Rectal smooth muscle tissue (tissue), 1 donor: ENCODE data around the gene GOLT1A.

Experiments
- H3K27ac ChIP-seq: one replicate; pipeline ENCODE4 v1.7.0; 2013; ENCODE audit warnings: low read depth, low read length, inconsistent platforms
- H3K27me3 ChIP-seq: one replicate; pipeline ENCODE4 v1.7.0; 2013; ENCODE audit warnings: low read length; ENCODE audit not compliant: control insufficient read depth, insufficient read depth
- H3K36me3 ChIP-seq: one replicate; pipeline ENCODE4 v1.7.0; 2013; ENCODE audit warnings: low read length; ENCODE audit not compliant: control insufficient read depth, insufficient read depth
- H3K4me1 ChIP-seq: one replicate; pipeline ENCODE4 v1.7.0; 2013; ENCODE audit warnings: low read length; ENCODE audit not compliant: control insufficient read depth, insufficient read depth
- H3K4me3 ChIP-seq: one replicate; pipeline ENCODE4 v1.7.0; 2013; ENCODE audit warnings: low read length
- H3K9ac ChIP-seq: one replicate; pipeline ENCODE4 v1.7.0; 2013; ENCODE audit warnings: low read length

Gene GOLT1A

DNA sequence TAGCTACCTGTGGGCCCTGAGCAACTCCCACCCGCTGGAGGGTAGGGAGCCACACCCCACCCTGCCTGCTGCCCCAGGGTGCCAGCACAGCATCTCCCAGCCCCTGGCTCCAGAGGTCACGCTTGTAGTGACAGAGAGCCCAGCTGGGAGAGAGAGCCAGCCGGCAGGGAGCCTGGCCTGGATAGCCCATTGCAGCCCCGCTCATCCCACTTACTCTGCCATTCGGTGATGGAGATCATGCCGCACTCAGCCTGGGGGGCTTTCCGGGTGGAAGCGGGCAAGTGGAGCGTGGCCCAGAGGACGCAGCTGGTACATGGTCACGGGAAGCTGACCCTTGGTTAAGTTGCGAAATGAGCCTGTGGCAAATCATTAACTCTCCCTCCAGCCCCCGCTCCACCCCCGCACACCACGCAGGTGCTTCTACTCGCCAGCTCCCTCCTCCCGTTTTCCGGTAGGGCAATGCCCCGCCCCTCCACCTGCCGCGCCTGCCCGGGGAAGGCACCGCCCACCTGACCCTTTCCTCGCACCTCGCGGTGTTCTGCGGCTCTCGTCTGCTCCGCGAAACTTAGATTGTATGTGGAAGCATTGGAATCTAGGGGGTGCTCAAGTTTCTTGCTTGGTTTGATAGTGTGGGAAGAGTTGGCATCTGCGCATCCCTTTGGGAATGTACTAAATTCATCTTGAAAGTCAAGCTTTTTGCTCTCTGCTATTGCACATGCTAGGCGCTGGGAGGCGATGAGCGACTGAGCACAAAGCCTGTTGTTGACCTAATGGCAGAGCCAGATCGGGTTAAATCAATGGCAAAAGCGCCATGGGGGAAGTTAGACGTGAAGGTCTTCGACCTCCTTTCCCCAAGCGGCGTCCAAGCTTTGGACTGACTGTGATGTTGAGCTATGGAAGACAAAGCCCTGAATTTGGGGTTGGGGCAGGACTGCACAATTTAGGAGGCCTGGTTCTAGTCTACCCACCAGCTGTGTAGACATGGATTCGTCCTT is at the start of gene GOLT1A:
Gene GOLT1A (minus strand): TSS at position 321 of the 995 bp plus-strand sequence. CDS start 82 bp downstream, at position 239.
- Histone ChIP-seq H3K27ac (no peak within 1 kb of the TSS), H3K9ac (no peak within 1 kb of the TSS), H3K4me3 (peak within 1 kb of the TSS; percentile 51)

DNA sequence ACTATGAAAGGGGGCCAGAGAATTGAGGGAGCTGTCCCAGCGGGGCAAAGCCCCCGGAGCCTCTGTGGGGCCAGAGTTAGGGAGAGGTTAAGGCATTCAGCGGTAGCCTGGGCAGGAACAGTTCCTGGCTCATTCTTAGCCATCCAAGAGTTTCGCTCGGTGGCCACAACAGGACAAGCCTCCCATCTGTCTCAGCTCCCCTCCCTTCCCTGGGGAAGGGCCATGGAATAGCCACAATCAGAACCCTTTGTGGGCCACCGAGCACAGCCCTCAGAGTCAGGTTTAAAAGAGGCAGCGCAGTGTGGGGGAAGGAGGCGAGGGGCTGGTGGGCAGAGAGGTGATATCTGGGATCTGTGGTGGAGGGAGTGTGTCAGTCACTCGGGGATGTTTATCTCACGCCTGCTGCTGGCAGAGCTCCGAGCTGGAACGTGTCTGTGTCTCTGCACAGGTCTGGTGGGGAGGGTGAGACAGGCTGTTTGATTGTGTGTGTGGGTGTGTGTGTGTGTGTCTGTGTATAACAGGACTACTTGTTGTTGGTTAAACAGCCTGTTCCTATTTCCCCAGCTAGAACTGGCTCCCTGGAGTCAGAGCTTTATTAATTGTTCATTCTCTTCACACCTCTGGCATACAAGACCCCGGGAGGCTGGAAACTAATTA is 49.6 kb upstream of the GOLT1A start:
- H3K4me3 ChIP-seq: no peak overlapping the region
- peaks cover 5% of the 10 kb centered on the region for H3K36me3 ChIP-seq
- H3K4me1 ChIP-seq: peaks cover 9% of the 10 kb centered on the region
- H3K27ac ChIP-seq: no peak overlapping the region
- no peaks in the 10 kb centered on the region for H3K27me3 ChIP-seq
- no peak overlapping the region for H3K9ac ChIP-seq

More for the DNA sequence above, at the start of gene GOLT1A:
- peaks cover 11% of the 10 kb centered on the region for H3K27me3 ChIP-seq
- H3K36me3 ChIP-seq: no peaks in the 10 kb centered on the region
- H3K4me1 ChIP-seq: no peaks in the 10 kb centered on the region

DNA sequence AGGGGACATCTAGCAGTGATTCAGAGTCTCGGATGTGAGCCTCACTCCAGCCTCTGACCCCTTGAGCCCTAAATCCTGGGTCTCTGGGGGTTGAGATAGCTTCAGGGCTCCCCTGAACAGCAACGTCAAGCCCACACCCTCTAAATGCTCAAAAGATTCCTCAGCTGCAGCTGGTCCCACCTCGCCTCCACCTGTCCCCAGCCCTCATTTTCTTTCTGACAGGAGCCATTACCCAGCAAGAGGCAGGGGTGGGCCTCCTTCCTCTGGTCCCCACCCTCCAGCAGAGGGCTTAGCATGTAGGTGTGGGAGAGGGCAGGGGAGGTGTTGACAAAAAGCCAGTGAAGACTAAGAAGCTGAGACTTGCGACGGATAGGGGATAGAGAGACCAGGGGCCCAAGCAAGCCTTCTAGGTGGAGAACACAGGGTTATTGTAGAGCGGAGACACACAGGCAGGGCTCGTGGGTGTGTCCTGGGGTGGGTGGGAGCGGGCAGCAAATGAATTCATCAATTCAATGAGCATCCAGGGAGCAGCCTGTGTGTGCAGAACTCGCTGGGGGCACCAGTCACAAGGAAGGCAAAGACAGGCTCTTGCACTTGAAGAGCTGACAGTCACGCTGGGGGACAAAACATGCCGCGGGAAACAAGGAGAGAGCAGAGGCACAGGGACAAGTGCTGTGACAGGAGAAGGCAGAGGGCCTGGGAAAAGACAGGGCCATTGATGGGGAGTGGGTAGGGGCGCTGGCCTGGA is 48.9 kb upstream of the GOLT1A start:
- H3K27ac ChIP-seq: no peak overlapping the region
- no peaks in the 10 kb centered on the region for H3K27me3 ChIP-seq
- no peak overlapping the region for H3K9ac ChIP-seq
- peaks cover 5% of the 10 kb centered on the region for H3K36me3 ChIP-seq
- peaks cover 9% of the 10 kb centered on the region for H3K4me1 ChIP-seq
- H3K4me3 ChIP-seq: no peak overlapping the region

GRCh38 chr1:204261746-204262505 is 48.1 kb upstream of the GOLT1A start:
- no peak overlapping the region for H3K27ac ChIP-seq
- H3K9ac ChIP-seq: no peak overlapping the region
- peaks cover 9% of the 10 kb centered on the region for H3K36me3 ChIP-seq

DNA sequence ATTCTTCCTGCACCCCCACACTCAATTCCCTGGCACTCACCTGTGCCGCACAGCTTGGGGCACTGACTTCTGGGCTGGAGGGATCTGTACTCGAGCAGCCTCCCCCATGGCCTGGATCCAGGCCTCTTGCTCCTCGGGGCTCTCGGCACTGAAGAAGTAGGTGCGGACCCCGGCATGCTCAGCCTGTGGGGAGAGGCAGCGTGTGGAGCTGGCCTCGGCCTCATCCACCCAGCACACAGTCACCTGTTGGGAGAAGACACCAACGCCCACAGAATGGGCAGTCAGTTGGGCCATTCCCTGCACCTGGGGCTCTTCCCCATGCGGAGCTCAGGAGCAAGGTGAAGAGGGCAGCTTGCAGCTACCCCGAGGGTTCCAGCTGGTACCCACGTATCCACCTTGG is 47.5 kb upstream of the GOLT1A start:
- no peak overlapping the region for H3K4me3 ChIP-seq
- H3K9ac ChIP-seq: no peak overlapping the region
- peaks cover 9% of the 10 kb centered on the region for H3K4me1 ChIP-seq
- no peak overlapping the region for H3K27ac ChIP-seq
- no peaks in the 10 kb centered on the region for H3K27me3 ChIP-seq
- H3K36me3 ChIP-seq: peaks cover 9% of the 10 kb centered on the region

More at GRCh38 chr1:204261746-204262505, 48.1 kb upstream of the GOLT1A start:
- no peaks in the 10 kb centered on the region for H3K27me3 ChIP-seq
- peaks cover 9% of the 10 kb centered on the region for H3K4me1 ChIP-seq
- no peak overlapping the region for H3K4me3 ChIP-seq

DNA sequence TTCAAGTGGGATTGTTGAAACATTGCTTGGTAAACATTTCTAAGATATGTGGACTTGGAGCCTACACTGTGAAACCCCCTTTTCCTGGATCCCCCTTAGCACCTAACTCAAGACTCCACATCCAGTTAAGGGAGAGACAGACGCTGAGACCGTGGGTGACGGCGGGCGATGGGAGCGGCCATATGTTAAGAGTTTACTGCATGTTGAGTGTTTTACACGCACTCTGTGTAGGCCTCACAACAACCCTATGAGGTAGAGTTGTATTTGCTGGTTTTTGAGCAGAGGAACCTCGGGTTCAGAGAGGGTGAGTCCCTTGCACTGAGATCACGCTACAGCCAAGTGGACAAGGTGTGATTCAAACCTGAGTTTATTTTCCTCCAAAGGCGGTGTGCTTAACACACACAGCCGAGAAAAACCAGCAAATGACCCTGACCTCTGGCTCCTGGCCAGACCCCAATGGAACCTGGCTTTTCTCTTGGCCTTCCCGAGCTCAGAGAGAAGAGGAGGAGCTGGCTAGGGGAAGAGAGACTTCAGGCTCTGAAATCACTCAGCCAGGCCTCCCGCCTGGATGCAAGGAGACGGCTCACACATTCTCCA is 46.9 kb upstream of the GOLT1A start:
- Histone ChIP-seq H3K4me1 (peaks cover 9% of the 10 kb centered on the region), H3K4me3 (no peak overlapping the region), H3K9ac (no peak overlapping the region), H3K27me3 (no peaks in the 10 kb centered on the region), H3K36me3 (peaks cover 9% of the 10 kb centered on the region), H3K27ac (no peak overlapping the region)

DNA sequence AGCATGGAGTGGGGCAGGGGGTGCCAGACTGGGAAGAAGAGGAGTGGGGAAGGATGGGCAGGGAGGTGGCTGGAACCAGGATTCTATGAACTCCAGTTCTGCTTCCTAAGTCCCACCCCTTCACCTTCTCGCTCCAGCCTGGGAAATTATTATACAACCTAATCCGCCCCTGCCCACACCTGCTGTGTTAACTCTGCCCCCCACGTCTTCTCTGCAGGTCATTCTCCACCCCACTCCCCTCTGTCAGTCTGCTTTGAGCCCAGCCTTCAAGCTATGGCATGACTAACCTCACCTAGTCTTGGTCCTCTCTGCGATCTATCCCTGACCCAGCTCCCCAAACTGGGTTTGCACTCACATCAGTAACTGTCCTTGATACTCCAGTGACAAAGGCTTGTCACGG is 46.0 kb upstream of the GOLT1A start:
- Histone ChIP-seq H3K4me3 (no peak overlapping the region), H3K27ac (no peak overlapping the region), H3K9ac (no peak overlapping the region), H3K27me3 (no peaks in the 10 kb centered on the region), H3K36me3 (peaks cover 7% of the 10 kb centered on the region), H3K4me1 (peaks cover 9% of the 10 kb centered on the region)

- H3K27ac ChIP-seq: no peak overlapping the region
- no peaks in the 10 kb centered on the region for H3K27me3 ChIP-seq
- H3K4me1 ChIP-seq: peaks cover 6% of the 10 kb centered on the region
- no peak overlapping the region for H3K4me3 ChIP-seq
- H3K36me3 ChIP-seq: peaks cover 7% of the 10 kb centered on the region
- H3K9ac ChIP-seq: no peak overlapping the region
These were observed 45.4 kb upstream of the GOLT1A start for GRCh38 chr1:204259196-204259595.

DNA sequence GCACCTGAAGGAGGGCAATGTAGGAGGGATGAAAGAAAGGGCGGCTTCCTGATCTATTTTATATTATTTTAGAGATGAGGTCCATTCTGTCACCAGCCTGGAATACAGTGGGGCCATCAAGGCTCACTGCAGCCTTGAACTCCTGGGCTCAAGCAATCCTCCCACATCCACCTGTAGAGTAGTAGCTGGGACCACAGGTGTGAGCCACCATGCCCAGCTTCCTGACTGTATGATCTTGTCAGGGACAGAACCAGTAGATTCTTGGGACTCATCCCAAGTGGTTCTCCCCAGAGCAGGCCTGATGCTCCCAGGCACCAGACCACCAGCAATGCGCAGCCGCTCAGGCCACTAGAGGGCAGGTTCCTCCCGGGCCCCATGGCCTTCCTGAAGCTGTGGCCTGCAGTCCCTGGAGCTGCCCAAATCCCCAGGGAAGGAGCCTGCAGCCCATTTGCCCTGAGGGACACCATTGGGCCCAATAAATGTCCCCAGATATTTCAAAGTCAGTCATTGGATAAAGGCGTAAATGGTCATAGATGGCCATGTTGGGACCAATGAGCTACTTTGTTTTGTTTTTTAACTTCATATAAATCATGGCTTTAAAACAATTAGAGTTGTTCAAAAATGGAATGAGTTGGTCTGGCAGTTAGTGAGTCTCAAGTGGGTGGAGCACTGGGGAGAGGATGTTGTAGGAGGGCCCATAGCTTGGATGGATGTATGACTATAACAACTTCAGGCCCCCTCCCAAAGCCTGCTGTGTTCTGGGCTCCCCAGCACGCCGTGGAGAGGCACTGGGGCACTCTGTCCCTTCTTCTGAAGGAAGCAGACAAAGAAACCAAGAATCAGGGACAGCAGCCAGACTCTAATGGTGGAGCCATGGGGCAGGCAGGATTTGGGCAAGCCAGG is 44.7 kb upstream of the GOLT1A start:
- Histone ChIP-seq H3K27ac (no peak overlapping the region), H3K36me3 (peaks cover 7% of the 10 kb centered on the region), H3K4me3 (no peak overlapping the region), H3K9ac (no peak overlapping the region), H3K27me3 (no peaks in the 10 kb centered on the region), H3K4me1 (peaks cover 1% of the 10 kb centered on the region)

GRCh38 chr1:204257446-204257845 is 43.7 kb upstream of the GOLT1A start:
- no peaks in the 10 kb centered on the region for H3K4me1 ChIP-seq
- H3K4me3 ChIP-seq: no peak overlapping the region
- H3K27ac ChIP-seq: no peak overlapping the region
- H3K27me3 ChIP-seq: no peaks in the 10 kb centered on the region
- no peak overlapping the region for H3K9ac ChIP-seq
- peaks cover 7% of the 10 kb centered on the region for H3K36me3 ChIP-seq

GRCh38 chr1:204256531-204256930 is 42.7 kb upstream of the GOLT1A start:
- Histone ChIP-seq H3K27me3 (no peaks in the 10 kb centered on the region), H3K9ac (no peak overlapping the region), H3K4me3 (no peak overlapping the region), H3K27ac (no peak overlapping the region), H3K4me1 (no peaks in the 10 kb centered on the region), H3K36me3 (peaks cover 7% of the 10 kb centered on the region)
